Esophagus (tissue), 2 donors: ENCODE results near the gene MYO1G. TPM values are rescaled to one million over a fixed set of nuclear protein-coding genes. Genes with fewer than 3 reads are reported as not detected.
"Not testable (repeated sequence)": the region's sequence is repeated elsewhere in the genome, so short reads cannot be mapped to it uniquely, and the experiment has no call there.

ENCODE experiments used
- H3K27ac ChIP-seq, 2 donors: one replicate each; pipeline ENCODE4 v1.5.1; 2013; ENCODE audit warnings: low read depth in 2 of 2, mild to moderate bottlenecking in 2 of 2, inconsistent platforms in 1 of 2, low read length in 1 of 2, moderate library complexity in 1 of 2
- H3K27me3 ChIP-seq, 2 donors: one replicate each; pipeline ENCODE4 v1.6.1; 2013; ENCODE audit warnings: low read length in 2 of 2, control low read depth in 1 of 2, mild to moderate bottlenecking in 1 of 2; ENCODE audit not compliant: insufficient read depth in 2 of 2, control insufficient read depth in 1 of 2
- H3K36me3 ChIP-seq, 2 donors: one replicate each; pipeline ENCODE4 v1.6.1; 2013; ENCODE audit warnings: low read length in 1 of 2; ENCODE audit not compliant: control insufficient read depth in 2 of 2, insufficient read depth in 2 of 2
- H3K4me1 ChIP-seq, 2 donors: one replicate each; pipeline ENCODE4 v1.6.1; 2013; ENCODE audit warnings: low read length in 1 of 2; ENCODE audit not compliant: control insufficient read depth in 2 of 2, insufficient read depth in 2 of 2
- H3K4me3 ChIP-seq, 2 donors: one replicate each; pipeline ENCODE4 v1.5.1; 2013; ENCODE audit warnings: low read length in 2 of 2, mild to moderate bottlenecking in 2 of 2, low read depth in 1 of 2, moderate library complexity in 1 of 2
- H3K9me3 ChIP-seq, 2 donors: one replicate each; pipeline ENCODE4 v1.6.1; 2013; ENCODE audit warnings: mild to moderate bottlenecking in 2 of 2, low read depth in 1 of 2, low read length in 1 of 2, moderate library complexity in 1 of 2; ENCODE audit not compliant: control insufficient read depth in 2 of 2, insufficient read depth in 1 of 2
- WGBS, 2 donors: extraction: QIAGEN DNeasy Blood & Tissue Kit; methylation state at CpG; one replicate each; pipeline ENCODE4 v1.1.7; 2013; 5-methylcytosine and 5-hydroxymethylcytosine counted together
- polyA plus RNA-seq, 2 donors: library from polyadenylated mRNA; stranded (reverse); fragments of 200-250 nt; gene quantifications; one replicate each; pipeline ENCODE4 v1.2.3, GENCODE V29; 2013
- donor health status: healthy with polysubstance abuse.
- donor health status: Bipolar disorder and iron deficiency.

Gene MYO1G
- polyA plus RNA-seq: 1 to 10 TPM; 2.2 to 2.3 TPM

DNA sequence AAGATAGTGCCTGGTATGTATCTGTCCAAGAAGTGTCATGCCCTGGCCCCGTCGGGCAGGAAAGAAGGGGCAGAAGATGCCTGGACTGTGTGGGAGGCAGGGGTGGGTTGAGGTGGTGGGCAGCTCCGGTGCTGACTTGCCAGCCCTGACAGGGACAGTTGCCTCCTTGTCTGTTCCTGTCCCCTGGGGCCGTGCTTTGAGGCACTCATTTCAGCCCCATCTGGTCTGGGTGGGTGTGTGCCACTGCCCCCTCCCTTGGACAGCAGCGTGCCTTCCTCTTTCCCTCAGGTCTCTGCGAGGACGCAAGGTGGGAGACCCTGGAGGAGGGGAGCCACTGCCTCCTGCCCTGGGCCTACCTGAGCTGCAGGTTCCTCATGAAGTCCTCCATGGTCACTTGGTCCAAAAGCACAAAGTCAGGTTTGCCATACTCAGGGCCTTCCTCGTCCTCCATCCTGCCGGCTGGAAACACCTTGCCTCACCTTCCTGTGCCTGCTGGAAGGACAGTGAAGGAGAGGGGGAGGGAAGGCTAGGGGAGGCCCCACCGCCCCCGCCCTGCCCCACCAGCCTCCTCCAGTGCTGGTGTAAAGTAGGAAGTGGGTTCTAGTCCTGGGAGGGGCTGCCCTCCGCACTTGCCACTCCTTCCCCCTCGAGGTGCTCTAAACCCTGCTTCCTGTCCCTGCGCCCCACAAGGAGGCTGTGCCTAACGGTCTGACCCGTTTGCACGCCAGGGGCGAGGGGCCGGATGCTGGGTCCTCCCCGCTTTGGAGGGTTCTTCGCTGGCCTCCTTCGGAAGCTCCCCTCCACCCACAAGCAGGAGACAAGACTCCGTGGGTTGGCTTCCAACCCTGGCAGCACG lies at the start of gene MYO1G:
Gene MYO1G (minus strand): TSS at position 505 of the 856 bp plus-strand sequence. CDS start 54 bp downstream, at position 451.
- peak within 1 kb of the TSS; percentile 12 to 41 for H3K4me3 ChIP-seq
- H3K27ac ChIP-seq: peak within 1 kb of the TSS; percentile 56 to 69
- no peaks in the 10 kb centered on the region for H3K27me3 ChIP-seq
- no peaks in the 10 kb centered on the region for H3K9me3 ChIP-seq
- 76 to 77% methylated on average over 24 of the region's 24 CpGs for WGBS, 2 donors
- H3K36me3 ChIP-seq: peaks cover 2 to 15% of the 10 kb centered on the region in 2 donors
- H3K4me1 ChIP-seq: peaks cover 0 to 16% of the 10 kb centered on the region in 2 donors

DNA sequence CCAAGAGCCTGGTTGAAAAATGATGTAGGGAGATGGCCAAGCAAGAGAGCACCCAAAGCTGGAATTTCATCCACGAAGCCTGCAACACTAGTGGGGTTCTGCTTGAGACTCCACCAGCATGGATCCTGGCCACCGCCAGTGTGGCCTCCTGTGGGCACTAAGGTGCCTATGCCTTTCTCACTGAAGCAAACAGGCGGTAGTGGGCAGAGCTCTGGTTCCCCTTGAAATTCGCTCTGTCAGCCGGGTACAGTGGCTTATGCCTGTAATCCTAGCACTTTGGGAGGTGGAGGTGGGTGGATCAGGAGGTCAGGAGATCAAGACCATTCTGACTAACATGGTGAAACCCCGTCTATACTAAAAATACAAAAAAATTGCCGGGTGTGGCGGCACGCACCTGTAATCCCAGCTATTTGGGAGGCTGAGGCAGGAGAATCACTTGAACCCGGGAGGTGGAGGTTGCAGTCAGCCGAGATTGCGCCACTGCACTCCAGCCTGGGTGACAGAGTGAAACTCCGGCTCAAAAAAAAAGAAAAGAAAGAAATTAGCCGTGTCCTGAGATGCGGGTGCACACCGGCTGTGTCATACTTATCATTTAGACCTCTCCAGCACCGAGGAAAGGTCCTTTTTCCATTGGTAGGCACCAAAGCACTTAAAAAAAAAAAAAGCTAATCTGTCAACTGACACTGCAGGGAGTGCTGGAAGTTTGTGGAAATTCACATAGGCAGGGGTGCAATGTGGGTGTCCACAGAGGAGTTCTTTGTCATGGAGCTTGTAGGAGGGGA lies 49.5 kb upstream of the MYO1G start:
- Histone ChIP-seq H3K36me3 (peaks cover 0 to 7% of the 10 kb centered on the region in 2 donors), H3K4me1 (peaks cover 0 to 5% of the 10 kb centered on the region in 2 donors), H3K9me3 (no peaks in the 10 kb centered on the region), H3K27ac (no peak overlapping the region), H3K4me3 (peak overlapping the region; percentile 29 to 43), H3K27me3 (no peaks in the 10 kb centered on the region)
- WGBS, 2 donors: 77 to 82% methylated on average over 17 of the region's 17 CpGs

DNA sequence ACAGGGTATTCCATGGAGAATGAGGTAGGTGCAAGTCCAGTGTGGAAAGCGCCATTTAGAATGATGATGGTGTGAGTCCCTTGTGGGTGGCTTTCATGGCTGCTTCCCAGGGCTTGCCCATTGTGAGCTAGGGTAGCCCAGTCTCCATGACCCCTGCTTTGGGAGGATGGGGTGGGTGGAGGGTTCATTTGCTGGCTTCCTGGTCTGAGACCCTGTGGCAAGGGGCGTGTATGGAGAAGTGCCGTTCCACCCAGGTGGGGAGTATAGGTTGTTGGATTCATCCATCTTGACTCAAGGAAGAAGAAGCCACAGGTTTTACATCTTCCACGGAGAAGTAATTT lies 48.9 kb upstream of the MYO1G start:
- Histone ChIP-seq H3K36me3 (peaks cover 0 to 7% of the 10 kb centered on the region in 2 donors), H3K27me3 (no peaks in the 10 kb centered on the region), H3K4me1 (peaks cover 0 to 3% of the 10 kb centered on the region in 2 donors), H3K4me3 (peak overlapping the region; percentile 29 to 43), H3K9me3 (no peaks in the 10 kb centered on the region), H3K27ac (no peak overlapping the region)
- 76 to 83% methylated on average over 4 of the region's 4 CpGs for WGBS, 2 donors

DNA sequence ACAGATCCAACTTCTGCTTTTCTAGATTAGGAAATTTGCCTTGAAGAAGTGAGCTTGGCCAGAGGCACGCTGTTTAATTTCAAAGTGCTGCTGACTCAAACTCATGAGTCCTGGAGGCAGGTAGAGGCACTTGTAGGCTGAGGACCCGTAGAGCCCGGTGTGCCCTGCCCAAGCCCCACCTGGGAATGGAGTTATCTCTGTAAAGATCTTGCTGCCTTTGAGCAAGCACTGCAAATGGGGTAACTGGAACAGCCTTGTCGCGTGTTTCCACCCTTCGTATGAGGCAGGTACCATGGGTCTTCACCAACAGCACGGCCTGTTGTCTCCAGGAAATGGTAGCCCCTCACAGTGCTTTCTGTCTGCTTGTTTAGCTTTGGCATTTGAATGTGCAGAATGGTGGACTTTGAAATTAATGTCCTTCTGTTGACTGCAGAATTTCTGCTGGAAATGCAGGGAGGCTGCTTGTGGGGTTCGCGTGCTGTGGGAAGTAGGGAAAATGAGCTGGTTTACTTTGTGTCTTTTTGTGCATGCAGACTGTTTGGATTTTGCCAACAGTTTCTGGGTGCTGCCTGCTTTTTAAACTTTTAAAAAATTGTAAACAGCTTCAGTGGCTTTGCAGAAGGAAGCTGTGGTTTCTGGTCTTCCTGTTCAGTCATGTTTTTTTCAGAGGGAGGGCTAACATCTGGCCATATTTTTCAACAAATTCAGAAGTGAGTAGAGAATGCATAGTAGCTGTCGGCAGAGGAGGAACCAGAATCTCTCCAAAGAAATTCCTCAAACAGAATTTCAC lies 48.4 kb upstream of the MYO1G start:
- Histone ChIP-seq H3K27ac (peak overlapping the region in 1 of 2 donors; percentile 14), H3K27me3 (no peaks in the 10 kb centered on the region), H3K9me3 (no peaks in the 10 kb centered on the region), H3K36me3 (peaks cover 0 to 7% of the 10 kb centered on the region in 2 donors), H3K4me3 (peak overlapping the region in 1 of 2 donors; percentile 43), H3K4me1 (peaks cover 0 to 3% of the 10 kb centered on the region in 2 donors)
- WGBS, 2 donors: 69 to 72% methylated on average over 10 of the region's 10 CpGs

DNA sequence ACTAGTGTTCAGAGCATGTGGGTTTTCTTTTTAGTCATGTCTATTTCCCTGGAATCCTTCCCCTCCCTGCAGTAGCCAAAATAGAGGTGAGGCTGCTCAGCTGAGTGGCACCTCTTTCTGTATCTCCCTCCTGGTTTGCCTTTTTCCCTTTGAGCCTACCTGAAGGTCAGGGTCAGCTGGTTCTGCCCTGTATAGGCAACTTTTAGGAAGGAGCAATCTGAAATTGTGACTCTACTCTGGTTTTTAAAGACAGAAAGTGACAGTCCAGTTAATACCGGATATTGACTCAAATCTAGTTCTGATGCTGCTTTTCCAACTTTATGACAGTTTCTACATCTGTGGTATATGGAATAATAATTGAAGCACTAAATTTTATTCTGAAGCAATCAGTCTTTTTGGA lies 47.2 kb upstream of the MYO1G start:
- Histone ChIP-seq H3K27ac (no peak overlapping the region), H3K36me3 (peaks cover 0 to 5% of the 10 kb centered on the region in 2 donors), H3K4me3 (no peak overlapping the region), H3K27me3 (no peaks in the 10 kb centered on the region), H3K4me1 (peaks cover 2% of the 10 kb centered on the region in 2 donors), H3K9me3 (no peaks in the 10 kb centered on the region)
- WGBS, 2 donors: 82 to 87% methylated on average over 1 of the region's 1 CpG

DNA sequence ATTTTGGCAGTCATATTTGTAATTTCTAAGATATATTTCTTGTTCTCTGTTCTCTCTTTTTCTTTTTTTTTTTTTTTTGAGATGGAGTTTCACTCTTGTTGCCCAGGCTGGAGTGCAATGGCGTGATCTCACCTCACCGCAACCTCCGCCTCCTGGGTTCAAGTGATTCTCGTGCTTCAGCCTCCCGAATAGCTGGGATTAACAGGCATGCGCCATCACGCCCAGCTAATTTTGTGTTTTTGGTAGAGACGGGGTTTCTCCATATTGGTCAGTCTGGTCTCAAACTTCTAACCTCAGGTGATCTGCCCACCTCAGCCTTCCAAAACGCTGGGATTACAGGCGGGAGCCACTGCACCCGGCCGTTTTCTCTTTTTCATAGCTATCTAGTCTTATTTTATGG lies 46.7 kb upstream of the MYO1G start:
- not testable (repeated sequence) for H3K27ac ChIP-seq, H3K4me1 ChIP-seq, H3K27me3 ChIP-seq, H3K4me3 ChIP-seq, H3K36me3 ChIP-seq, H3K9me3 ChIP-seq
- whole genome bisulfite sequencing, 2 donors: 88 to 91% methylated on average over 12 of the region's 12 CpGs

DNA sequence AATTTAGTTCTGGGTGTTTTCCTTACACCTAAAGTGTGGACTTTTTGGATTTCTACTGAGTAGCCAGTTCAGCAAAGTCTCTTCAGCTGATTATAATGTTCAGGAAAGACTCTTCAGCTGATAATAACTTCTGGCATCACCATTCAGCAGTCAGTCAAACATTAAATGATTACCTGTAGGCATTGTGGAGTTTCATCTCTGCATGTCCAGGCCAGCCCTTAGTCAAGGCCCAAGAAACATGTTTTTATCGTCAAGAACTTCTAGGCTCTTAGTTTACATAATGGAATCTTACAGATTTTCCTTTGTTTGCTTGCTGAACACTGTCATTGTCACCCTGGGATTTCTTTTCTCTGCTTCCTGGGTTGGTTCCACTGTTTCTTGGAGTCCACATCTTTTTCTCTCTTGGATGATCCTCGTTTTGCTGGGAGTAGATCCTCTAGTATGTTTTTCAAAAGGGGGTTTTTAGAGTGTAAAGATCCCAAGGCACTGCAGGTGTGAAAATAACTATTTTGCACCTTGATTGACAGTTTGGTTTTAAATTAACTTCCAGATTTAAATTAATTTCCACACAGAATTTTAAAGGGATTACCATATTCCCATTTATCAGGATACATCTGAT lies 45.4 kb upstream of the MYO1G start:
- Histone ChIP-seq H3K27ac (no peak overlapping the region), H3K27me3 (no peaks in the 10 kb centered on the region), H3K9me3 (no peaks in the 10 kb centered on the region), H3K4me1 (peaks cover 2 to 4% of the 10 kb centered on the region in 2 donors), H3K36me3 (peaks cover 0 to 7% of the 10 kb centered on the region in 2 donors), H3K4me3 (no peak overlapping the region)
- 57 to 69% methylated on average over 2 of the region's 2 CpGs for WGBS, 2 donors

DNA sequence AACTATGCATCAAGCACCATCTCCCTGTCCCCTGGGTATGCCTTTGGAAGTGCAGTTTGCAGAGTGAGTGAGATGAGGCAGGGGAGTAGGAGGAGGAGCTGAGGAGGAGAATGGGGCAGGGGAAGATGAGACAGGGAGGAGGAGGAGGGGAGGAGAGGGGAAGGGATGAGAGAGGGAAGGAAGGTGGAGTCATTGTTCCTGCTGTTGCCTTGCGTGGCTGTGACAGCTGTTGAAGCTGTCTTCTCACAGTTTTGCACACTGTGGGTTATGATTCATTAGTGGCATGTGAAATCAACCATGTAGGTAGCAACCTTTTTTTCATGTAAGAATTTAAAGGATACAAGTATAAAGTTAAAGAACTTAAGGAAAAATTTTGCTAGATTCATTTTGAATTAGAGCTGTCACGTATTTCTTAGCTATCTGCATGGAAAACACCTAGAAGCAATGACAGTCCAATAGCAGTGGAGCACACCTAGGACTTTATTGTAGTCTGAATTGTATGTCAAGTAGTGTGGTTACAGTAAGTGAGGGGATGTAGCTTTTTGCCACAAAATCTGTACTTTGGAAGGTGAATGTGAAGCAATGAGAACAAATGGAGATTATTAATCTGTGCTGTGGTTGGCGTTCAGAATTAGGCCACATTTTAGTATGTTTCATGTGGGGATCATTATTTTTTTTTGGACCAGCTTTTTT lies 42.9 kb upstream of the MYO1G start:
- Histone ChIP-seq H3K27ac (no peak overlapping the region), H3K36me3 (peaks cover 0 to 4% of the 10 kb centered on the region in 2 donors), H3K4me3 (no peak overlapping the region), H3K27me3 (no peaks in the 10 kb centered on the region), H3K4me1 (peaks cover 2 to 4% of the 10 kb centered on the region in 2 donors), H3K9me3 (no peaks in the 10 kb centered on the region)
- WGBS, 2 donors: 72 to 79% methylated on average over 3 of the region's 3 CpGs
